OCI-LY3 (cell line): ENCODE data around the gene MARCHF4.

Experiments
- H2AFZ ChIP-seq: fragments of 200-600, 300-600 bp; shearing (Covaris generic); 2 replicates; pipeline ENCODE4 v1.6.0; 2014; ENCODE audit warnings: antibody characterized with exemption, low read depth, low read length
- H3K27ac ChIP-seq: fragments of 200-600, 300-600 bp; sonication (generic); 2 replicates; pipeline ENCODE4 v1.5.1; 2014; ENCODE audit warnings: mild to moderate bottlenecking, low read length, moderate library complexity, mixed read lengths
- H3K27me3 ChIP-seq: fragments of 200-600, 300-600 bp; sonication (generic); 2 replicates; pipeline ENCODE4 v1.6.1; 2014; ENCODE audit warnings: low read depth, low read length, mixed read lengths
- H3K36me3 ChIP-seq: fragments of 200-600, 300-600 bp; sonication (generic); replicated peaks from 2 replicates; pipeline ENCODE3; 2014; ENCODE audit warnings: low read depth, low read length, mixed read lengths
- H3K4me1 ChIP-seq: fragments of 300-600, 200-600 bp; sonication (generic); 2 replicates; pipeline ENCODE4 v1.6.1; 2014; ENCODE audit warnings: low read length, mixed read lengths
- H3K4me2 ChIP-seq: fragments of 200-600, 300-600 bp; sonication (generic); 2 replicates; pipeline ENCODE4 v1.6.1; 2014; ENCODE audit warnings: low read length, mixed read lengths
- H3K4me3 ChIP-seq: fragments of 300-600, 200-600 bp; sonication (generic); 2 replicates; pipeline ENCODE4 v1.5.1; 2014; ENCODE audit warnings: antibody characterized with exemption, mild to moderate bottlenecking, low read length, moderate library complexity
- H3K79me2 ChIP-seq: fragments of 300-600, 200-600 bp; shearing (Covaris generic); 2 replicates; pipeline ENCODE4 v1.6.1; 2014; ENCODE audit warnings: mild to moderate bottlenecking, low read length, mixed read lengths
- H3K9ac ChIP-seq: fragments of 300-600, 200-600 bp; shearing (Covaris generic); 2 replicates; pipeline ENCODE4 v1.6.0; 2014; ENCODE audit warnings: mild to moderate bottlenecking, low read length, moderate library complexity
- H3K9me3 ChIP-seq: fragments of 200-600, 300-600 bp; shearing (Covaris generic); 2 replicates; pipeline ENCODE4 v1.6.1; 2014; ENCODE audit warnings: low read length, mixed read lengths; ENCODE audit not compliant: insufficient read depth
- H4K20me1 ChIP-seq: fragments of 200-600, 300-600 bp; sonication (generic); 2 replicates; pipeline ENCODE4 v1.6.1; 2016; ENCODE audit warnings: low read length, mixed read lengths; ENCODE audit not compliant: insufficient read depth
- EZH2phosphoT487 ChIP-seq: fragments of 200-600 bp; shearing (Covaris generic); IDR thresholded peaks from 2 replicates; pipeline ENCODE4 v1.6.1; 2018; ENCODE audit warnings: antibody characterized with exemption, mixed run types, low read depth
- TF ChIP-seq, protein P1 (sequence below): fragments of 200-600, 300-600 bp; sonication (generic); IDR thresholded peaks from 2 replicates; pipeline ENCODE4 v1.5.1; 2014; ENCODE audit warnings: antibody characterized with exemption, low read length, low read depth

Gene MARCHF4

DNA sequence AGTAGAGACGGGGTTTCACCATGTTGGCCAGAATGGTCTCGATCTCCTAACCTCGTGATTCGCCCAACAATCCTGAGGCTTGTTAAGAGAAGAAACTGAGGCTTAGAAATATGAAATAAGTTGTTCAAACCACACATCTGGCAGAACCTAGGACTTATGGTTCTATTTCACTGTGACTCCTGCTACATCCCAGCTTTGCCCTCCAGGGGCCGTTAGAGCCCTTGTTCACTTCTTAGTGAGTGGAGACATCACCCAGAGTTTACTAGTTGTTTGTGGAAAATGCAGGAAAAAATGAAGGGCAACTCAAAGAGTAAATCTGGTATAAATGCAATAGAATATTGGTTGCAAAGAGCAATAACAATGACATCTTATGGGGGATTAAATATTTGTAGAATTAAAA is 43.9 kb downstream of the MARCHF4 start:
- no peak overlapping the region for H3K4me2 ChIP-seq
- H3K4me3 ChIP-seq = no peak overlapping the region
- H4K20me1 ChIP-seq = no peaks in the 10 kb centered on the region
- H3K27ac ChIP-seq = no peak overlapping the region
- no peaks in the 10 kb centered on the region for H3K9me3 ChIP-seq
- no peak overlapping the region for H3K9ac ChIP-seq
- H3K79me2 ChIP-seq = no peaks in the 10 kb centered on the region
- 0 out of 2 replicates have a peak, but pooled peaks cover 3% of the 10 kb centered on the region for H3K27me3 ChIP-seq
- TF ChIP-seq EZH2phosphoT487 = no peak
- TF ChIP-seq, protein P1, sequence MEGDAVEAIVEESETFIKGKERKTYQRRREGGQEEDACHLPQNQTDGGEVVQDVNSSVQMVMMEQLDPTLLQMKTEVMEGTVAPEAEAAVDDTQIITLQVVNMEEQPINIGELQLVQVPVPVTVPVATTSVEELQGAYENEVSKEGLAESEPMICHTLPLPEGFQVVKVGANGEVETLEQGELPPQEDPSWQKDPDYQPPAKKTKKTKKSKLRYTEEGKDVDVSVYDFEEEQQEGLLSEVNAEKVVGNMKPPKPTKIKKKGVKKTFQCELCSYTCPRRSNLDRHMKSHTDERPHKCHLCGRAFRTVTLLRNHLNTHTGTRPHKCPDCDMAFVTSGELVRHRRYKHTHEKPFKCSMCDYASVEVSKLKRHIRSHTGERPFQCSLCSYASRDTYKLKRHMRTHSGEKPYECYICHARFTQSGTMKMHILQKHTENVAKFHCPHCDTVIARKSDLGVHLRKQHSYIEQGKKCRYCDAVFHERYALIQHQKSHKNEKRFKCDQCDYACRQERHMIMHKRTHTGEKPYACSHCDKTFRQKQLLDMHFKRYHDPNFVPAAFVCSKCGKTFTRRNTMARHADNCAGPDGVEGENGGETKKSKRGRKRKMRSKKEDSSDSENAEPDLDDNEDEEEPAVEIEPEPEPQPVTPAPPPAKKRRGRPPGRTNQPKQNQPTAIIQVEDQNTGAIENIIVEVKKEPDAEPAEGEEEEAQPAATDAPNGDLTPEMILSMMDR = no peak
- H3K36me3 ChIP-seq = no peaks in the 10 kb centered on the region
- no peak overlapping the region for H2AFZ ChIP-seq
- no peaks in the 10 kb centered on the region for H3K4me1 ChIP-seq

GRCh38 chr2:216327447-216327935 is 44.8 kb downstream of the MARCHF4 start:
- H4K20me1 ChIP-seq = no peaks in the 10 kb centered on the region
- H3K27ac ChIP-seq = no peak overlapping the region
- H3K36me3 ChIP-seq = no peaks in the 10 kb centered on the region
- no peaks in the 10 kb centered on the region for H3K79me2 ChIP-seq
- H3K4me2 ChIP-seq = no peak overlapping the region
- H2AFZ ChIP-seq = no peak overlapping the region
- H3K27me3 ChIP-seq = 0 out of 2 replicates have a peak, but pooled peaks cover 3% of the 10 kb centered on the region
- no peak overlapping the region for H3K4me3 ChIP-seq
- no peaks in the 10 kb centered on the region for H3K9me3 ChIP-seq
- H3K4me1 ChIP-seq = no peaks in the 10 kb centered on the region
- TF ChIP-seq EZH2phosphoT487 = no peak
- TF ChIP-seq, protein P1 = no peak
- H3K9ac ChIP-seq = no peak overlapping the region
